Activated CD8-positive, alpha-beta T cell treated with anti-CD3 and anti-CD28 coated beads, Interleukin-2, amount 10 ng/mL, durations not matched to agents 7 days and 5 days (primary cell): ENCODE measurements around the gene BHLHA15. TPM values are rescaled to one million over a fixed set of nuclear protein-coding genes. Genes with fewer than 3 reads are reported as not detected.

Experiments
- ATAC-seq: fragments of 150-1000 bp; cut with Tn5 transposase; one replicate; pipeline ENCODE4 v1.10.0; 2021; ENCODE audit warnings: moderate library complexity
- CTCF ChIA-PET: fragments of 350-600 bp; sonication (Branson Sonifier 250); formaldehyde crosslinking; loops from one replicate; lab custom pipeline; 2021; ENCODE audit warnings: antibody characterized with exemption; lab: Charles Lee
- POLR2A ChIA-PET: fragments of 350-600 bp; sonication (Branson Sonifier 250); formaldehyde crosslinking; loops from one replicate; lab custom pipeline; 2021; ENCODE audit warnings: antibody characterized with exemption; lab: Charles Lee
- DNase-seq: peaks from one replicate; pipeline ENCODE4 v3.0.0-alpha.2; 2020
- H3K27ac Mint-ChIP-seq: one replicate; pipeline ENCODE4 v1.8.0; 2021; ENCODE audit warnings: mild to moderate bottlenecking, mixed read lengths
- H3K27me3 Mint-ChIP-seq: one replicate; pipeline ENCODE4 v1.8.0; 2021; ENCODE audit warnings: low read depth, mixed read lengths
- H3K36me3 Mint-ChIP-seq: one replicate; pipeline ENCODE4 v1.8.0; 2021; ENCODE audit warnings: low read depth, mixed read lengths
- H3K4me1 Mint-ChIP-seq: one replicate; pipeline ENCODE4 v1.8.0; 2021; ENCODE audit warnings: low read depth, mixed read lengths
- H3K4me3 Mint-ChIP-seq: one replicate; pipeline ENCODE4 v1.8.0; 2021; ENCODE audit warnings: mild to moderate bottlenecking, mixed read lengths
- H3K9me3 Mint-ChIP-seq: one replicate; pipeline ENCODE4 v1.8.0; 2022; ENCODE audit warnings: mixed read lengths; ENCODE audit not compliant: insufficient read depth
- total RNA-seq, 2 experiments: library from RNA; stranded (reverse); gene quantifications; one replicate each; pipeline ENCODE4 v1.2.3, GENCODE V29; 2021

Gene BHLHA15
- total RNA-seq, 2 experiments from 2014 or later: not detected

DNA sequence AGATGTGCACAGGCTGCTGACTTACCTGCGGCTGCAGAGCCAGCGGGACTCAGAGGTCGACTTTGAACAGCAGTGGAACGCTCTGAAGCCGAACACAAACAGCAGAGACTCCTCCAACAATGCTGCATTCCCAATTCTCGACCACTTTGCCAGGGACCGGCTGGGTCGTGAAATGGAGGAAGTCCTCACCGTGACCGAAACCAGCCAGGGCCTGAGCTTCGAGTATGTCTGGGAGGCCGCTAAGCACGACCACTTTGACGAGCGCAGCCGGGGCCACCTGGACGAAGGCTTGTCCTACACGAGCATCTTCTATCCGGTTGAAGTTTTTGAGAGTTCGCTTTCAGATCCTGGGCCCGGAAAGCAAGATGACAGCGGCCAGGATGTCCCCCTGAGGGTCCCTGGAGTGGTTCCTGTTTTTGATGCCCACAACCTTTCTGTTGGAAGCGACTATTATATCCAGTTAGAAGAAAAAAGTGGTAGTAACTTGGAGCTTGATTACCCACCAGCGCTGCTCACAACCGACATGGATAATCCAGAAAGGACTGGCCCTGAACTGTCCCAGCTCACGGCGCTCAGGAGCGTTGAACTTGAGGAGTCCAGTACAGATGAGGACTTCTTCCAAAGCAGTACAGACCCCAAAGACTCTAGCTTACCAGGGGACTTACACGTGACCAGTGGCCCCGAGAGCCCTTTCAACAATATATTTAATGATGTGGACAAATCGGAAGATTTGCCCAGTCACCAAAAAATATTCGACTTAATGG, 19.4 kb upstream of the BHLHA15 start:
- Mint-ChIP-seq H3K4me3 (no peak overlapping the region), H3K4me1 (peaks cover 16% of the 10 kb centered on the region), H3K9me3 (no peaks in the 10 kb centered on the region), H3K27ac (no peak overlapping the region), H3K36me3 (peaks cover 32% of the 10 kb centered on the region), H3K27me3 (no peaks in the 10 kb centered on the region)
- ATAC-seq: no peak
- DNase-seq: no peak
- CTCF ChIA-PET: no interaction called here
- POLR2A ChIA-PET: interaction anchor here (0.8 kb wide), 1 partner anchor 11 kb away, joined by 3 read pairs; no protein-coding TSS in a partner anchor

DNA sequence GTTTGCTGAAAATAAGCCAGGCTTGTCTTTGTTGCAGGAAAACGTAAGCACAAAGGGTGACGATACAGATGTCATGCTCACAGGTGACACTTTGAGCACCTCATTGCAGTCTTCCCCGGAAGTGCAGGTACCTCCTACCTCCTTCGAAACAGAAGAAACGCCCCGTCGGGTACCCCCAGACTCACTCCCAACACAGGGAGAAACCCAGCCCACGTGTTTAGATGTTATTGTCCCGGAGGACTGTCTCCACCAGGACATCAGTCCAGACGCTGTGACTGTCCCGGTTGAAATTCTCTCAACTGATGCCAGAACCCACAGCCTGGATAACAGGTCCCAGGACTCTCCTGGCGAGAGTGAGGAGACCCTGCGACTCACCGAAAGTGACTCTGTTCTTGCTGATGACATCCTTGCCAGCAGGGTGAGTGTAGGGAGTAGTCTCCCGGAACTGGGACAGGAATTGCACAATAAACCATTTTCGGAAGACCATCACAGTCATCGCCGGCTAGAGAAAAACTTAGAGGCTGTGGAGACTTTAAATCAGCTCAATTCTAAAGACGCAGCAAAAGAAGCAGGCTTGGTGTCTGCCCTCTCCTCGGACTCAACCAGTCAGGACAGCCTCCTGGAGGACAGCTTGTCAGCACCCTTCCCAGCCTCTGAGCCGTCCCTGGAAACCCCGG, 18.3 kb upstream of the BHLHA15 start:
- peaks cover 16% of the 10 kb centered on the region for H3K4me1 Mint-ChIP-seq
- no peak overlapping the region for H3K4me3 Mint-ChIP-seq
- POLR2A ChIA-PET: no interaction called here
- peaks cover 32% of the 10 kb centered on the region for H3K36me3 Mint-ChIP-seq
- no peaks in the 10 kb centered on the region for H3K9me3 Mint-ChIP-seq
- CTCF ChIA-PET: no interaction called here
- DNase-seq (no peak), ATAC-seq (no peak)
- H3K27me3 Mint-ChIP-seq: no peaks in the 10 kb centered on the region
- no peak overlapping the region for H3K27ac Mint-ChIP-seq

GRCh38 chr7:98193474-98194180, 17.6 kb upstream of the BHLHA15 start:
- Mint-ChIP-seq H3K4me1 (peaks cover 16% of the 10 kb centered on the region), H3K27me3 (no peaks in the 10 kb centered on the region), H3K36me3 (peaks cover 32% of the 10 kb centered on the region), H3K27ac (no peak overlapping the region), H3K9me3 (no peaks in the 10 kb centered on the region), H3K4me3 (no peak overlapping the region)
- CTCF ChIA-PET: no interaction called here
- DNase-seq (no peak), ATAC-seq (no peak)
- POLR2A ChIA-PET: no interaction called here

- Mint-ChIP-seq H3K4me1 (peaks cover 14% of the 10 kb centered on the region), H3K9me3 (no peaks in the 10 kb centered on the region), H3K27me3 (no peaks in the 10 kb centered on the region), H3K36me3 (peaks cover 29% of the 10 kb centered on the region), H3K27ac (no peak overlapping the region), H3K4me3 (no peak overlapping the region)
- CTCF ChIA-PET: no interaction called here
- no peak for ATAC-seq
- POLR2A ChIA-PET: no interaction called here
- no peak for DNase-seq
Observed at GRCh38 chr7:98194186-98194585, 17.1 kb upstream of the BHLHA15 start.

- ChIA-PET CTCF (no interaction called here), POLR2A (no interaction called here)
- peaks cover 27% of the 10 kb centered on the region for H3K36me3 Mint-ChIP-seq
- no peaks in the 10 kb centered on the region for H3K9me3 Mint-ChIP-seq
- ATAC-seq (no peak), DNase-seq (no peak)
- H3K4me1 Mint-ChIP-seq: peaks cover 9% of the 10 kb centered on the region
- no peak overlapping the region for H3K4me3 Mint-ChIP-seq
- H3K27ac Mint-ChIP-seq: no peak overlapping the region
- no peaks in the 10 kb centered on the region for H3K27me3 Mint-ChIP-seq
Observed at GRCh38 chr7:98194672-98195457, 16.4 kb upstream of the BHLHA15 start.

DNA sequence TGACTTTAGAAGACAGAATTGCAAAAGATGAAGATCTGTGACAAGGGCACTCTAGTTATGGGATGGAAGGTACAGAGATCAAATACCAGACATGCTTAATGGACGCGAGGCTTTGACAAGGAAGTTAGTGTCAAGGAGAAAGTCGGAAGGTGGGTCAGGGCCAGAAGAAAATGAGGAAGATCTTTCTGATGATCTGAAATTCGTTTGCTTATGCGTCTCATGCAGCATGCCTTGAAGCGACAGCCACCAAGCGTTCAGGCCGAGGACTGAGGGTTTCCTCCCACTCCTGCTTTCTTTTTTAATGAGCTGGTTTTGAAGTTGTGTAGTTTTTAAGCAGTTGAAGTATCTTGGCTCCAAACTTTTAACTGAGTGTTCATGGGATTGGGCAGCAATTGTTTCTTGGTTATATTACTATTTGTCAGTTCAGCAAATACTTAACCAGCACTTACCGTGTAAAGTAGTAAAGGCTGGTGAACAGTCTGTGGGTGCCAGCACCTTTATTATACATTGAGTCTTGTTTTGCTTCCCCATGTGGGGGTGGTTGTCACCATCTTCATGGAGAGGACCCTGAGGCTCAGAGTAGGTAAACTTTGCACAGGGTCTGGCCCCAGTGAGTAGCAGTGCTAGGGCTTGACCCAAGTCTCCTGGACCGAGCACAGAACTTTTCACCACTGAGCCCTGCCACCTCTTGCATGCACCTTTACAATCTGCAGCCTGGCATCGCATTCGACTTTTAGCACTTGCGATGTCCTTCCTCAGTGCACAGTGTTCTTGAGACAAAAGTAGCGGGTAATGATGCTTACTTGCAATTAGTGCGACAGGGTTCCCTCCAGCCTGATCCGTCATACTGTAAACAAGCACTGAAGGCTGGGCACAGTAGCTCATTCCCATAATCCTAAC, 14.3 kb upstream of the BHLHA15 start:
- Mint-ChIP-seq H3K4me1 (peaks cover 23% of the 10 kb centered on the region), H3K36me3 (peaks cover 18% of the 10 kb centered on the region), H3K9me3 (no peaks in the 10 kb centered on the region), H3K4me3 (no peak overlapping the region), H3K27me3 (no peaks in the 10 kb centered on the region), H3K27ac (no peak overlapping the region)
- DNase-seq: no peak
- POLR2A ChIA-PET: no interaction called here
- CTCF ChIA-PET: interaction anchor here (0.6 kb wide), 1 partner anchor 250 kb away, joined by 3 read pairs; no protein-coding TSS in a partner anchor
- ATAC-seq: no peak

DNA sequence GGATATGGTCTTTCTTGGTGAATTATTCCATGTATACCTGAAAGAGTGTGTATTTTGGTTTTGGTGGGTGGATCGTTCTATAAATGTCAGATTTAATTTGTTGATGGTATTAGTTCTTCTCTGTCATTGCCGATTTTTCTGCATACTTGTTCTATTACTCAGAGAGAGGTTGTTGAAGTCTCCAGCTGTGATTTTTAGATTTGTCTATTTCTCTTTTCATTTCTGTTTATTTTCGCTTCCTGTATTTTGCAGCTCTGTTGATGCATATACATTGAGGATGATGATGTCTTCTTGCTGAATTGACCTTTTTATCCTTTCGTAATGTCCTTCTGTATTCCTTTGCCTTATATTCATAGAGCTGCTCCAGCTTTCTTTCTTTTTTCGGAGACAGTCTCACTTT, 12.1 kb upstream of the BHLHA15 start:
- peaks cover 43% of the 10 kb centered on the region for H3K4me1 Mint-ChIP-seq
- no peak overlapping the region for H3K27ac Mint-ChIP-seq
- ChIA-PET CTCF (interaction anchor here (0.6 kb wide), 1 partner anchor 1180 kb away, joined by 3 read pairs; no protein-coding TSS in a partner anchor), POLR2A (no interaction called here)
- no peaks in the 10 kb centered on the region for H3K27me3 Mint-ChIP-seq
- ATAC-seq: no peak
- H3K9me3 Mint-ChIP-seq: no peaks in the 10 kb centered on the region
- H3K36me3 Mint-ChIP-seq: peaks cover 19% of the 10 kb centered on the region
- no peak for DNase-seq
- H3K4me3 Mint-ChIP-seq: no peak overlapping the region

DNA sequence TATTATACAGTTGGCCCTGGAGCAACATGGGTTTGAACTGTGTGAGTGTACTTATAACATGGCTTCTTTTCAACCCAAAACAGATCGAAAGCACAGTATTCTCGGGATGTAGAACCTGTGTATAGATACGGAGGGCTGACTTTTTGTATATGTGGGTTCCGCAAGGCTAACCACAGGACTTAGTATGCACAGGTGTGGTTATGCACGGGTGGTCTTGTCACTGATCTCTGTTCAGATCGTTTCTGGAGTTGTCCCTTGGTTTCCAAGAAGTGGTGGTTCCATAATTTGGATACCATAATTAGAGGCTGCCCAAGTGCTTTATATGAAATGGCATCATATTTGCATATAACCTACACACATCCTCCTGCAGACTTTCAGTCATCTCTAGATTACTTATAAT, 10.9 kb upstream of the BHLHA15 start:
- Mint-ChIP-seq H3K36me3 (peaks cover 27% of the 10 kb centered on the region), H3K4me3 (peak overlapping the region; percentile 13), H3K27ac (no peak overlapping the region), H3K27me3 (no peaks in the 10 kb centered on the region), H3K4me1 (peaks cover 47% of the 10 kb centered on the region), H3K9me3 (no peaks in the 10 kb centered on the region)
- DNase-seq: peak; percentile 44
- no peak for ATAC-seq
- CTCF ChIA-PET: no interaction called here
- POLR2A ChIA-PET: interaction anchor here (0.6 kb wide), 2 partner anchors 12 to 35 kb away, joined by 3 to 5 read pairs; no protein-coding TSS in a partner anchor

DNA sequence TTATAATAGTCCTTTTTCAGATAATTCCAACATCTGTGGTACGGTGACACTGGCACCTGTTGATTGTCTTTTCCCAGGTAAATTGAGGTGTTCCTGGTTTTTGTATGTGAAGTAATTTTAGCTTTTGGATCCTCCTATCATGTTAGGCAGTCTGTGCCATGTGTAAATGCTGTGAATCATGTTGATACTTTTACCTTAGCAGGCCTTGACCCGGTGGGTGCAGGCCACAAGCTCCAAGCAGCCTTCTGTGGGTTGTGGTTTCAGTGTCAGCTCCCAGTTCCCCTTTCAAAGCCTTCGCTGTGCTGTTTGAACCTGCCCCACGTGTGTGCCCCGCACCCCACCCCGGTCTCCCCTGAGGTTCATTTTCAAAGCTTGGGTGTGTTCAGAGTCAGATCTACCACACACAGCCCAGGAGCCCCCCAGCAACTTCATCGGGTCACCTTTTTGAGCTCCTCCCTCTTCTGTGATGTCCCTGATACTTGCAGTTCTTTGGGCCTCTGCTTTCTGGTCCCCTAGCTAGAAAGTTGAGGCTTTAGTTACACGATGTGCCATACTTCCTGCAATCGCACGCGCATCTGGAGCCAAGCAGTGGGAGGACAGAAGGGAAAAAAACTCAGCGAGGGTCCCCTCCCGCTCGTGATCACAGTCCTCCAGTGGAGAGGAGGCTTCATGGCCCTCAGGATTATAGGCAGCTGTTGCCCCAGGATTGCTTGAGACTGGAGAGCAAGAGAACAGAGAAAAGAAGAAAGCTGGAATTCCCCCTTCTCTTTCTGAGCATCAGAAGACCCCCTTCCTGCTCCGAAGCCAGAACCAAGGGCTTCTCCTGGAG, 8.7 kb upstream of the BHLHA15 start:
- Mint-ChIP-seq H3K4me1 (peaks cover 47% of the 10 kb centered on the region), H3K36me3 (peaks cover 35% of the 10 kb centered on the region), H3K4me3 (peak overlapping the region; percentile 57), H3K27ac (peak overlapping the region; percentile 88), H3K9me3 (no peaks in the 10 kb centered on the region), H3K27me3 (no peaks in the 10 kb centered on the region)
- CTCF ChIA-PET: interaction anchor here (1.2 to 3.2 kb wide), 2 partner anchors 48 to 181 kb away, joined by 9 to 15 read pairs; no protein-coding TSS in a partner anchor
- POLR2A ChIA-PET: interaction anchor here (0.6 to 2.1 kb wide), 5 partner anchors 10 to 71 kb away, joined by 3 to 10 read pairs (median 5); partner anchors contain the start of gene TECPR1
- ATAC-seq (peak; percentile 89), DNase-seq (peak; percentile 88)
